Prostate gland (tissue), 2 donors: ENCODE measurements around the gene ZNF683. TPM values are rescaled to one million over a fixed set of nuclear protein-coding genes. Genes with fewer than 3 reads are reported as not detected.
"Not testable (repeated sequence)": the region's sequence is repeated elsewhere in the genome, so short reads cannot be mapped to it uniquely, and the experiment has no call there.

Experiments
- DNase-seq: peaks from one replicate; pipeline ENCODE4 v3.0.0-alpha.2; 2019; ENCODE audit warnings: low spot score
- H3K27ac ChIP-seq, 2 donors: fragments of 200-600 bp; sonication (generic); 2 replicates each; pipeline ENCODE4 v1.5.1; 2017 to 2019
- H3K27me3 ChIP-seq: fragments of 200-600 bp; sonication (generic); replicated peaks from 2 replicates; pipeline ENCODE4 v1.5.1; 2019; ENCODE audit not compliant: insufficient read depth
- H3K36me3 ChIP-seq, 2 donors: fragments of 200-600 bp; sonication (generic); 1 replicate in 1 of 2; 2 replicates in 1 of 2; pipeline versions ENCODE4 v1.5.1 to v1.8.1; 2017 to 2019
- H3K4me1 ChIP-seq: fragments of 200-600 bp; sonication (generic); replicated peaks from 2 replicates; pipeline ENCODE4 v1.5.1; 2019
- H3K4me3 ChIP-seq, 2 donors: fragments of 200-600 bp; sonication (generic); 2 replicates each; pipeline ENCODE4 v1.5.1; 2017 to 2019
- H3K9me3 ChIP-seq: fragments of 200-600 bp; sonication (generic); 2 replicates; pipeline ENCODE4 v1.5.1; 2017
- POLR2A ChIP-seq: fragments of 450-650 bp; IDR thresholded peaks from one replicate; pipeline ENCODE4 v1.6.1; 2016; ENCODE audit warnings: antibody characterized with exemption, mild to moderate bottlenecking
- POLR2AphosphoS5 ChIP-seq: sonication (generic); formaldehyde crosslinking; IDR thresholded peaks from one replicate; pipeline ENCODE4 v1.6.1; 2017; ENCODE audit warnings: antibody characterized with exemption
- WGBS: methylation state at CpG from one replicate; pipeline ENCODE4 v1.1.5; 2018; 5-methylcytosine and 5-hydroxymethylcytosine counted together
- intact Hi-C: fragments of 100-400 bp; cut with DNase I; formaldehyde crosslinking; loops from one replicate; pipeline ENCODE4 v1.14.2; 2022
- total RNA-seq, 2 donors: library from RNA; depleted of rRNA; stranded (reverse); fragments of >200 nt; gene quantifications; one replicate each; pipeline ENCODE4 v1.1.0, GENCODE V29; 2016
- TF ChIP-seq, protein P1 (sequence below), 4 experiments: fragments of 200-600 bp in 2 of 4; fragments of 450-650 bp in 2 of 4; sonication (generic) in 2 of 4; IDR thresholded peaks; 1 replicate in 3 of 4; 2 replicates in 1 of 4; pipeline ENCODE4 v1.5.1; 2016 to 2019; ENCODE audit warnings: antibody characterized with exemption in 4 of 4, mild to moderate bottlenecking in 2 of 4, moderate library complexity in 2 of 4

ZNF683 gene
- total RNA-seq, result 1 to 10 TPM in 1 of 2 donors, not detected in 1; 4.8 TPM

DNA sequence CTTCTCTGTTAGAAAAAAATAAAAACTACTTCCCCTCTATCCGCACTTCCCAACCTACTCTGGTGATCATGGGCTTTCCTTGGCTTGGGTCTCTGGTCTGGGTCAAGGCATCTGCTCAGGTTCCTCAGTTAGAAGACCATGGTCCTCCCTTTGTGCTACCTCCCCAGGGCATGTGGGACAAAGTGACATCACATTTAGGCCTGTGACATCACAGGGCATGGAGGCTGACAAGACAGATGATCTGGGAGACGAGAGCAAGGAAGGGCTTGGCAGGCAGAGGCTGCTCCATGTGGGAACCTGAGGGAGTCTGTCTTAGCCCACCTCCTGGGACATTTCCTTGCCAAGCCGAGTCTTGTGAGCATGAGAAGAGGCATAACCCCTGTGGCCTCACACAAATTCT is at the start of gene ZNF683:
TSS of gene ZNF683 (minus strand) at position 140 of the 400 bp plus-strand sequence. CDS start 4,179 bp downstream, outside the sequence.
- DNase-seq, H3K27ac ChIP-seq, H3K27me3 ChIP-seq, H3K4me3 ChIP-seq, intact Hi-C loops, H3K9me3 ChIP-seq, H3K4me1 ChIP-seq, H3K36me3 ChIP-seq: not testable (repeated sequence)
- whole genome bisulfite sequencing, result 77% methylated on average over 3 of the region's 3 CpGs

DNA sequence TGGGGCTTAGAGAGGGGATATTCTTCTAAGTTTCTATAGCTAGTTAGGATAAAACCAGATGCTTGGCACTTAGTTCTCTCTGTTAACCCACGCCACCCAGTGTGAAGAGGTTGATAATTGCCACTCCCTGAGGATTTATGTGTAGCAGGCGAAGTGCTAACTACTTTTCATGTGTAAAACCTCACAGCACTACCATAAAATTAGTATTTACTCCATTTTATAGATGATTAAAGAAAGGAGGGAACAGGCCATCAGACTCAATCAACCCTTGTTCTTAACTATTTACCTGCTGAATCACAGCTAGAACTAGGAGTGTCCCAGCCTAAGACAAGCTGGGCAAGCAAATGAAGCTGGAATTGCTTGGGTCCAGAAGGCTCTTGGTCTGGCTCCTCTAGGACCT is 46.9 kb upstream of the ZNF683 start:
- no peak overlapping the region for H3K4me3 ChIP-seq
- no peak for DNase-seq
- no peaks in the 10 kb centered on the region for H3K9me3 ChIP-seq
- intact Hi-C loops, result no loop called here
- peaks cover 4% of the 10 kb centered on the region for H3K27me3 ChIP-seq
- no peaks in the 10 kb centered on the region for H3K4me1 ChIP-seq
- no peak overlapping the region for H3K27ac ChIP-seq
- H3K36me3 ChIP-seq, result no peaks in the 10 kb centered on the region
- WGBS, result 76% methylated on average over 2 of the region's 2 CpGs
- no peak for TF ChIP-seq POLR2A
- TF ChIP-seq, protein P1, sequence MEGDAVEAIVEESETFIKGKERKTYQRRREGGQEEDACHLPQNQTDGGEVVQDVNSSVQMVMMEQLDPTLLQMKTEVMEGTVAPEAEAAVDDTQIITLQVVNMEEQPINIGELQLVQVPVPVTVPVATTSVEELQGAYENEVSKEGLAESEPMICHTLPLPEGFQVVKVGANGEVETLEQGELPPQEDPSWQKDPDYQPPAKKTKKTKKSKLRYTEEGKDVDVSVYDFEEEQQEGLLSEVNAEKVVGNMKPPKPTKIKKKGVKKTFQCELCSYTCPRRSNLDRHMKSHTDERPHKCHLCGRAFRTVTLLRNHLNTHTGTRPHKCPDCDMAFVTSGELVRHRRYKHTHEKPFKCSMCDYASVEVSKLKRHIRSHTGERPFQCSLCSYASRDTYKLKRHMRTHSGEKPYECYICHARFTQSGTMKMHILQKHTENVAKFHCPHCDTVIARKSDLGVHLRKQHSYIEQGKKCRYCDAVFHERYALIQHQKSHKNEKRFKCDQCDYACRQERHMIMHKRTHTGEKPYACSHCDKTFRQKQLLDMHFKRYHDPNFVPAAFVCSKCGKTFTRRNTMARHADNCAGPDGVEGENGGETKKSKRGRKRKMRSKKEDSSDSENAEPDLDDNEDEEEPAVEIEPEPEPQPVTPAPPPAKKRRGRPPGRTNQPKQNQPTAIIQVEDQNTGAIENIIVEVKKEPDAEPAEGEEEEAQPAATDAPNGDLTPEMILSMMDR (IDR thresholded peaks at IDR 0.05), result no peak

DNA sequence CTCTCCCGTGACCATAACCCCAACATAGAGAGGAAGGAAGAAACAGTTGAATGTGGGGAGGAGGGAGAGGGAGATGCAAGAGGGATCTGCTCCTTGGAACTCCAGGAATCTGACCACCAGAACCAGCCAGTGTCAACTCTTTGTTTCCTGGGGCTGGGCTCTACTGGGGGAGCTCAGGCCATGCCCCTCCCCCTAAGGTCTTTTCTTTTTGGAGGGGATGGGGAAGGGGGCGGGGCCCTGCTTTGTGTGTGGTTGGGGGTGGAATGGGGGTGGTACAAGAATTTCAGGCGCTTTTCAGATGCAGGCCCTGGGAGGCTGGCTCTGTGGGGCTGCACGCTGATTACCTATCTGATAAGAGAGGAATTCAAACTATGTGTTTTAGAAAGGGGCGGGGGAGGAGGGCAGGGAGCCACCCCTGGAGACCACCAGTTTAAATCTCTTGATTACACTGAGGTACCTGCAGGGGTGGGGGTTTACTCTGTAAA is 46.4 kb upstream of the ZNF683 start:
- intact Hi-C loops, result no loop called here
- WGBS, result 27% methylated on average over 5 of the region's 5 CpGs
- no peak for DNase-seq
- H3K4me1 ChIP-seq, result no peaks in the 10 kb centered on the region
- TF ChIP-seq POLR2A, result no peak
- no peak for TF ChIP-seq POLR2AphosphoS5
- TF ChIP-seq, protein P1 (IDR thresholded peaks at IDR 0.05), result no peak
- peaks cover 4% of the 10 kb centered on the region for H3K27me3 ChIP-seq
- no peak overlapping the region for H3K4me3 ChIP-seq
- H3K27ac ChIP-seq, result no peak overlapping the region
- H3K36me3 ChIP-seq, result no peaks in the 10 kb centered on the region
- no peaks in the 10 kb centered on the region for H3K9me3 ChIP-seq

DNA sequence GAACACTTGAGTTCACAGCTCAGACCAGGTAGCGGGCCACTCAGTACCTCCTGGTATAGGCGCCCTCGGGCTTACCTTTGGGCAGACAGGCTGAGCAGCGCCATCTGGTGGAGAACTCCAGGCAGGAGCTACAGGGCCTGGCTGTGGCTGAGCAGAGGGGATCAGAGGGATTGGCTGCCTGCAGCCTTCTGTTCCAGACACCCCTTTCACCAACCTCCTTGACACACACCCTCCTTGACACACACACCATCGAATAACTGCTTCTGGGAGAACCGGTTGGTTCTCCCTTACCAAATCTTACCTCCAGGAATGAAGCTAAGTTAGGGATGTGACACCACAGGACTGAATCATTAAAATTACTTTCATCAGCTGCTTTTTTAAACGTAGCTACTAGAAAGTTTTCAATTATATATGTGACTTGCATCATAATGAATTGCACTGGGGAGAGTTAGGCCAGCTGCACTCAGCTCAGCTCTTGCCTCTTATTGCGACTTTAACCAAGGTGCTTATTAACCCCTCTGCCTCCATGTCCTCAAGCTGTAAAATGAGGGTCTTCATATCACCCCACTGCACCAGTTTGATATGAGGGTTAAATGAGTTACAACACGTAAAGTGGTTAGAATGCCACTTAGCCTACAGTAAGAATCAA is 44.7 kb upstream of the ZNF683 start:
- Histone ChIP-seq H3K9me3 (no peaks in the 10 kb centered on the region), H3K4me1 (no peaks in the 10 kb centered on the region), H3K27ac (no peak overlapping the region), H3K27me3 (peaks cover 16% of the 10 kb centered on the region), H3K36me3 (no peaks in the 10 kb centered on the region), H3K4me3 (no peak overlapping the region)
- TF ChIP-seq, protein P1 (IDR thresholded peaks at IDR 0.05), result peak in 3 of 4 experiments; percentile 46 to 60 (median 55)
- TF ChIP-seq POLR2AphosphoS5 (no peak), POLR2A (no peak)
- 24% methylated on average over 9 of the region's 9 CpGs for WGBS
- peak; percentile 57 for DNase-seq
- intact Hi-C loops, result no loop called here

DNA sequence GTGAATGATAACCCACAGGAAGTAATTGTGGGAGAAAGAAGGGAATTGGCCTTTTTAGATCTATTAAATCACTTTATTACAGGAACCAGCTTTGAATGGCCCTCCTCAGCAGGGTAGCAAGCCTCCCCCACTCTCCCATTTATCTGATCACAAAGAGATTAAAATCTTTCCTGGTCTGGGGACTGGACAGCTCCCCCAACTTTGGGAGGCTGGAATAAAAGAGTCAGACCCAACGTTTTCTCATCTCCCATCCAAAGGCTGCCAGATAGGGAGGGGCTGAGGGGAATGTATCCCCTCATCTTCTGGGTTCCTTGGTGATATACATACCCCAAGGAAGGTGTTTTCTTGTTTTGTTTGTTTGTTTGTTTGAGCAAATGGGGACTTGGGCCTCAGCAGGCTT is 40.5 kb upstream of the ZNF683 start:
- DNase-seq, result no peak
- Histone ChIP-seq H3K9me3 (no peaks in the 10 kb centered on the region), H3K4me3 (no peak overlapping the region), H3K4me1 (no peaks in the 10 kb centered on the region), H3K27me3 (peaks cover 34% of the 10 kb centered on the region), H3K36me3 (no peaks in the 10 kb centered on the region), H3K27ac (no peak overlapping the region)
- WGBS, result 0% methylated on average over 1 of the region's 1 CpG
- intact Hi-C loops, result no loop called here
- TF ChIP-seq POLR2AphosphoS5, result no peak
- TF ChIP-seq POLR2A, result no peak
- TF ChIP-seq, protein P1 (IDR thresholded peaks at IDR 0.05), result no peak
